Transverse colon (tissue), 4 donors: ENCODE data around the gene PRXL2C.

Experiments
- EP300 ChIP-seq: sonication (generic); formaldehyde crosslinking; IDR thresholded peaks from one replicate; pipeline ENCODE4 v1.6.1; 2017; ENCODE audit warnings: antibody characterized with exemption, low read depth
- POLR2A ChIP-seq: fragments of 450-650 bp; IDR thresholded peaks from one replicate; pipeline ENCODE4 v1.6.1; 2016; ENCODE audit warnings: antibody characterized with exemption, mild to moderate bottlenecking, moderate library complexity
- POLR2AphosphoS5 ChIP-seq, 3 donors: sonication (generic); formaldehyde crosslinking; IDR thresholded peaks; one replicate each; pipeline ENCODE4 v1.6.1; 2016; ENCODE audit warnings: antibody characterized with exemption in 3 of 3
- TF ChIP-seq, protein P1 (sequence below), 5 experiments: fragments of 200-600 bp in 3 of 5; fragments of 450-650 bp in 2 of 5; sonication (generic) in 3 of 5; IDR thresholded peaks; 1 replicate in 2 of 5; 2 replicates in 3 of 5; pipeline ENCODE4 v1.5.1; 2016 to 2017; ENCODE audit warnings: antibody characterized with exemption in 5 of 5, inconsistent platforms in 3 of 5, mild to moderate bottlenecking in 2 of 5, moderate library complexity in 1 of 5

DNA sequence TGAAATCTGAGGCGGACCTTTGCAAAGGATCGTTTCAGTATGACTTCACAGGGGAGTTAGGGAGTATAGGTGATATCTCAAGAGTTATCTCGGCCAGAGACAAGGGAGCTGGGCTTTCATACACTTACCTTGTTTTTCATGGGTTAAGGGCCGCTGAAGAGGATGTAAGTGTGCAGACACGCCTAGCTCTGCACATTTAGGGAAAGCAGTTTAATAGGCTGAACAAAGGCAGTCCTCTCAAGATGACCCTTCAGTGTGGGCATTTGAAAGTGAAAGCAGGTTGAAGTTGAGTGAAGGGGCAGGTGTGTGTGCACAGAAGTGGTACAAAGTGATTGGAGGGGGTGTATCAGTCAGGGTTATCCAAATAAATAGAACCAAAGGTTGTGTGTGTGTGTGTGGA, 33.1 kb upstream of the PRXL2C start:
- TF ChIP-seq, protein P1, sequence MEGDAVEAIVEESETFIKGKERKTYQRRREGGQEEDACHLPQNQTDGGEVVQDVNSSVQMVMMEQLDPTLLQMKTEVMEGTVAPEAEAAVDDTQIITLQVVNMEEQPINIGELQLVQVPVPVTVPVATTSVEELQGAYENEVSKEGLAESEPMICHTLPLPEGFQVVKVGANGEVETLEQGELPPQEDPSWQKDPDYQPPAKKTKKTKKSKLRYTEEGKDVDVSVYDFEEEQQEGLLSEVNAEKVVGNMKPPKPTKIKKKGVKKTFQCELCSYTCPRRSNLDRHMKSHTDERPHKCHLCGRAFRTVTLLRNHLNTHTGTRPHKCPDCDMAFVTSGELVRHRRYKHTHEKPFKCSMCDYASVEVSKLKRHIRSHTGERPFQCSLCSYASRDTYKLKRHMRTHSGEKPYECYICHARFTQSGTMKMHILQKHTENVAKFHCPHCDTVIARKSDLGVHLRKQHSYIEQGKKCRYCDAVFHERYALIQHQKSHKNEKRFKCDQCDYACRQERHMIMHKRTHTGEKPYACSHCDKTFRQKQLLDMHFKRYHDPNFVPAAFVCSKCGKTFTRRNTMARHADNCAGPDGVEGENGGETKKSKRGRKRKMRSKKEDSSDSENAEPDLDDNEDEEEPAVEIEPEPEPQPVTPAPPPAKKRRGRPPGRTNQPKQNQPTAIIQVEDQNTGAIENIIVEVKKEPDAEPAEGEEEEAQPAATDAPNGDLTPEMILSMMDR (IDR thresholded peaks at IDR 0.05): no peak
- TF ChIP-seq POLR2A (no peak), POLR2AphosphoS5 (IDR thresholded peaks at IDR 0.05) (no peak), EP300 (no peak)
